ENCODE results near the gene DEFB108B.
"Not testable (repeated sequence)": the region's sequence is repeated elsewhere in the genome, so short reads cannot be mapped to it uniquely, and the experiment has no call there.

DNA sequence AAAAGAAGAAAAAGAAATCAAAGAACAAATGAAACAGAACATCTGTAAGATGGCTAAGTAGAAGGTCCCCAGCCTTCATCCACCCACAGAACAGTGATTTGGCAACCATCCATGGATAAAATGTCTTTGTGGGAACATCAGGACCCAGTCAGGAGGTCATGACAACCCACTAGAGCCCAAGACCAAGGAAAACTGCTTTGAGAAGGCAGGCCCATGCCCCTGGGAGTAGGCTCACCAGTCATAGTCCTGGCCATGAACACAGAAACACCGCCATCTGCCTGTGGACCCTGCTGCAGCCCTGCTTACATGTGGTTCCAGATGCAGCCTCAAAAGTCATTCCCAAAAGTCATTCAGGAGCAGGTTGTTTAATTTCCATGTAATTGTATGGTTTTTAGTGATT lies 34.2 kb downstream of the DEFB108B start:
- TF ChIP-seq, protein P1, sequence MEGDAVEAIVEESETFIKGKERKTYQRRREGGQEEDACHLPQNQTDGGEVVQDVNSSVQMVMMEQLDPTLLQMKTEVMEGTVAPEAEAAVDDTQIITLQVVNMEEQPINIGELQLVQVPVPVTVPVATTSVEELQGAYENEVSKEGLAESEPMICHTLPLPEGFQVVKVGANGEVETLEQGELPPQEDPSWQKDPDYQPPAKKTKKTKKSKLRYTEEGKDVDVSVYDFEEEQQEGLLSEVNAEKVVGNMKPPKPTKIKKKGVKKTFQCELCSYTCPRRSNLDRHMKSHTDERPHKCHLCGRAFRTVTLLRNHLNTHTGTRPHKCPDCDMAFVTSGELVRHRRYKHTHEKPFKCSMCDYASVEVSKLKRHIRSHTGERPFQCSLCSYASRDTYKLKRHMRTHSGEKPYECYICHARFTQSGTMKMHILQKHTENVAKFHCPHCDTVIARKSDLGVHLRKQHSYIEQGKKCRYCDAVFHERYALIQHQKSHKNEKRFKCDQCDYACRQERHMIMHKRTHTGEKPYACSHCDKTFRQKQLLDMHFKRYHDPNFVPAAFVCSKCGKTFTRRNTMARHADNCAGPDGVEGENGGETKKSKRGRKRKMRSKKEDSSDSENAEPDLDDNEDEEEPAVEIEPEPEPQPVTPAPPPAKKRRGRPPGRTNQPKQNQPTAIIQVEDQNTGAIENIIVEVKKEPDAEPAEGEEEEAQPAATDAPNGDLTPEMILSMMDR (IDR thresholded peaks at IDR 0.05), result not testable (repeated sequence)
- TF ChIP-seq POLR2A (IDR thresholded peaks at IDR 0.05), result not testable (repeated sequence)

Data from thyroid gland (tissue), 4 donors.